ENCODE data around the gene COG5. TPM values are rescaled to one million over a fixed set of nuclear protein-coding genes. Genes with fewer than 3 reads are reported as not detected.
"Not testable (repeated sequence)": the region's sequence is repeated elsewhere in the genome, so short reads cannot be mapped to it uniquely, and the experiment has no call there.

COG5 gene
- total and polyA plus RNA-seq, 5 donors = 18.5 to 59.2 (median 42.2) TPM

- ATAC-seq (no peak), DNase-seq (no peak)
- Histone ChIP-seq H3K27me3 (ENCODE audit: control insufficient read depth, insufficient read depth) (no peaks in the 10 kb centered on the region), H3K9me3 (ENCODE audit: control insufficient read depth, low read length) (no peaks in the 10 kb centered on the region), H3K4me3 (ENCODE audit: low read length) (no peak overlapping the region), H3K4me1 (ENCODE audit: control insufficient read depth, insufficient read depth, low read length) (no peaks in the 10 kb centered on the region), H3K27ac (ENCODE audit: low read length) (no peak overlapping the region)
- 95% methylated on average over 2 of the region's 2 CpGs for WGBS
- intact Hi-C loops (cut with DNase I) = no loop called here
These were observed 295.1 kb downstream of the COG5 start for GRCh38 chr7:107268594-107268993.

DNA sequence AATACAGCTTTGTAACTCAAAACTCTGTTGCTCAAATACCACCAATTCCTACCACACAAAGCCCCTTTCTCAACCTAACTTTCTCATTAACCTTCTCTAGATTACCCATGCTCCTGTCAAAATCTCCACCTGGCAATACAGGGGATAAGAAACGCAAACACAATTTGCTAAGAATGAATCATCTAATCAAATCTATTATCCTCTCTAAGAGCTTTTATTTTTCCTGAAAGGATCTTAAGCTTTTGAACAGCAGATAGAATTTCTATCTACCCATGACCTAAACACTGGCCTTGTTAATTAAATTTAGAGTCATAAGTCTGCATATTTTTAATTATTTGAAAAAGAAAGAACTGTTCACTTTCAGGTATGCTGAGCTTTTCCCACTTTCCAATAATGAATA, 296.6 kb downstream of the COG5 start:
- ATAC-seq (no peak), DNase-seq (no peak)
- no peaks in the 10 kb centered on the region for H3K9me3 ChIP-seq (ENCODE audit: control insufficient read depth, low read length)
- intact Hi-C loops (cut with DNase I) = no loop called here
- 86% methylated on average over 1 of the region's 1 CpG for WGBS
- H3K4me1 ChIP-seq (ENCODE audit: control insufficient read depth, insufficient read depth, low read length) = no peaks in the 10 kb centered on the region
- H3K27ac ChIP-seq (ENCODE audit: low read length) = no peak overlapping the region
- no peaks in the 10 kb centered on the region for H3K27me3 ChIP-seq (ENCODE audit: control insufficient read depth, insufficient read depth)
- no peak overlapping the region for H3K4me3 ChIP-seq (ENCODE audit: low read length)

DNA sequence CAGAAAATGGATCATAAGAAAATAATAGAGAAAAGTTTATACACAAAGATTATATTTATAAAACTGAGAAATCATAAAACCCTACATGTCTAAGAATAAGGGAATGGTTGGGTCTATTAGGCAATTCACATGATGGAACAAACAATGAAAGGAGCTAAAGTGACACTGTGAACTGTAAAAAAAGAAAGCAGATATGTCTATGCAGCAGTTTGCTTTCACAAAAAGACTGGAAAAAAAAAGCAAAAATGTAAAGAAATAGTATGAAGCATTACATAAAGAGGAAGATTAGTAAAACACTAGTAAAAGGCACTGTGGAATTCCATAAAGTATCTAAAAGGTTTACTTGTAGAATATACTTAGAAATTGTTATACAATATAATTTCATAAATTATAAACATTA, 299.0 kb downstream of the COG5 start:
- Histone ChIP-seq H3K4me1 (ENCODE audit: control insufficient read depth, insufficient read depth, low read length) (no peaks in the 10 kb centered on the region), H3K27me3 (ENCODE audit: control insufficient read depth, insufficient read depth) (no peaks in the 10 kb centered on the region), H3K4me3 (ENCODE audit: low read length) (no peak overlapping the region), H3K27ac (ENCODE audit: low read length) (no peak overlapping the region), H3K9me3 (ENCODE audit: control insufficient read depth, low read length) (no peaks in the 10 kb centered on the region)
- DNase-seq = no peak
- no peak for ATAC-seq
- intact Hi-C loops (cut with DNase I) = no loop called here

DNA sequence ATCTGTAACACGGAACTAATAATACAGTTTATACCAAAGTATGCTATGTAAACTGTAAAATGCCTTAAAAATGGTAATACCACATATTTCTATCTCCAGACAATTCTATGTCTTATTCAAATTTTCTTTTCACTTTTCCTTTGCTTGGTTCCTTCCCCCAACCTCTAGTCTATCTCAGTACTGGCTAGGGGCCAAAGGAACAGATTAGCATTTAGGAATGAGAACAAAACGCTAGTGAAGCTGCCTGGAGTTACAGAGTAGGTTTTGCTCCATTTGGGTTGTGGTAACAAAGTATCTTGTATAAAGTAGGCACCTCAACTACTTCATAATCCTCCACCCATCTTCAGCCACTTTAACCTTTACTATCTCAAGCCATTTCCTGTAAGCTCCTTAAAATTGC, 300.9 kb downstream of the COG5 start:
- no peak for DNase-seq
- H3K4me1 ChIP-seq (ENCODE audit: control insufficient read depth, insufficient read depth, low read length) = no peaks in the 10 kb centered on the region
- no peak overlapping the region for H3K27ac ChIP-seq (ENCODE audit: low read length)
- peak; percentile 59 to 76 for ATAC-seq
- 54% methylated on average over 2 of the region's 2 CpGs for WGBS
- H3K27me3 ChIP-seq (ENCODE audit: control insufficient read depth, insufficient read depth) = no peaks in the 10 kb centered on the region
- H3K4me3 ChIP-seq (ENCODE audit: low read length) = no peak overlapping the region
- intact Hi-C loops (cut with DNase I) = no loop called here
- H3K9me3 ChIP-seq (ENCODE audit: control insufficient read depth, low read length) = no peaks in the 10 kb centered on the region

DNA sequence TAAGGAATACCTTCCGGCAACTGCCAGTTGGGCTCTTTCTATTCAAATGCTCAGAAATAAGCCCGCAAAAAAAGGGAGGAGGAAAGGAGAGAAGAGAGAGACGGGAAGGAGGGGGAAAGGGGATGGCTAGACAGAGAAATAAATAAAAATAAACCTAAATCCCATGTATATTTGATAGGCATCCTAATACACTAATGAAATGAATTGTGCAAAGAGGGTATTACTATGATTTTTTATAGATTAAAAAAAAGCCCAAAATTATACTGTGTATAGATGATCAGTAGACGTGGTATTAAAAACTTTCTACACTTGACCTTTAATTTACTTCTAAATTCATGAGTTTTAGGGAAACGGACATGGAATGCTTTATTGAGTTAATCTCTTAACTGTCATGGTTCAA, 305.0 kb downstream of the COG5 start:
- 89% methylated on average over 5 of the region's 5 CpGs for WGBS
- no peak for DNase-seq

GRCh38 chr7:107255602-107256001, 308.1 kb downstream of the COG5 start:
- no peak for ATAC-seq
- WGBS = 96% methylated on average over 4 of the region's 4 CpGs
- intact Hi-C loops (cut with DNase I) = no loop called here

More for the DNA sequence above, 305.0 kb downstream of the COG5 start:
- intact Hi-C loops (cut with DNase I) = no loop called here
- Histone ChIP-seq H3K27ac (ENCODE audit: low read length) (no peak overlapping the region), H3K4me1 (ENCODE audit: control insufficient read depth, insufficient read depth, low read length) (no peaks in the 10 kb centered on the region), H3K9me3 (ENCODE audit: control insufficient read depth, low read length) (no peaks in the 10 kb centered on the region), H3K27me3 (ENCODE audit: control insufficient read depth, insufficient read depth) (no peaks in the 10 kb centered on the region), H3K4me3 (ENCODE audit: low read length) (no peak overlapping the region)
- ATAC-seq = no peak

GRCh38 chr7:107254398-107254985, 309.2 kb downstream of the COG5 start:
- H3K27ac ChIP-seq (ENCODE audit: low read length) = no peak overlapping the region
- intact Hi-C loops (cut with DNase I) = no loop called here
- no peak for DNase-seq
- no peaks in the 10 kb centered on the region for H3K4me1 ChIP-seq (ENCODE audit: control insufficient read depth, insufficient read depth, low read length)
- no peak for ATAC-seq
- H3K4me3 ChIP-seq (ENCODE audit: low read length) = no peak overlapping the region
- WGBS = 89% methylated on average over 5 of the region's 5 CpGs
- no peaks in the 10 kb centered on the region for H3K9me3 ChIP-seq (ENCODE audit: control insufficient read depth, low read length)
- H3K27me3 ChIP-seq (ENCODE audit: control insufficient read depth, insufficient read depth) = no peaks in the 10 kb centered on the region

More at GRCh38 chr7:107255602-107256001, 308.1 kb downstream of the COG5 start:
- H3K9me3 ChIP-seq (ENCODE audit: control insufficient read depth, low read length) = no peaks in the 10 kb centered on the region
- H3K27ac ChIP-seq (ENCODE audit: low read length) = no peak overlapping the region
- no peaks in the 10 kb centered on the region for H3K27me3 ChIP-seq (ENCODE audit: control insufficient read depth, insufficient read depth)
- no peak for DNase-seq
- no peaks in the 10 kb centered on the region for H3K4me1 ChIP-seq (ENCODE audit: control insufficient read depth, insufficient read depth, low read length)
- no peak overlapping the region for H3K4me3 ChIP-seq (ENCODE audit: low read length)

DNA sequence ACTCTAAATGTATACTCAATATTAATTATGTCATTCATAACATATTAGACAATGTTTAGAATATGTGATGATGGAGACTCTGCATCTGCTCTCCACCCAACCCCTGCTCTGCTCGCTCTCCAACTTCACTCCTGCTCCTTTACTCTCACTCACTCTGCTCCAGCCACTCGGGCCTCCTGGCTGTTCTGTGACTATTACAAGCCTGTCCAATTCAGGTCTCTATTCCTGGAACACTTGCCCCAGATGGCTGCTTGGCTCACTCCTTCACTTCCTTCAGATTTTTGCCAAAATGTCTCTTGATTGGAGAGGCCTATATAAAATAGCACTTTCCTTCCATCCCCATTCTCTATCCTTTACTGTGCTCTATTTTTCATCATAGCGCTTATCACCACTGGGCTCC, 310.1 kb downstream of the COG5 start:
- Histone ChIP-seq H3K4me3 (ENCODE audit: low read length) (no peak overlapping the region), H3K27ac (ENCODE audit: low read length) (no peak overlapping the region), H3K4me1 (ENCODE audit: control insufficient read depth, insufficient read depth, low read length) (no peaks in the 10 kb centered on the region), H3K27me3 (ENCODE audit: control insufficient read depth, insufficient read depth) (no peaks in the 10 kb centered on the region), H3K9me3 (ENCODE audit: control insufficient read depth, low read length) (no peaks in the 10 kb centered on the region)
- peak; percentile 62 to 82 for ATAC-seq
- DNase-seq = peak in 2 of 3 donors; percentile 56 to 57
- intact Hi-C loops (cut with DNase I) = no loop called here
- WGBS = 60% methylated on average over 3 of the region's 3 CpGs

GRCh38 chr7:107251963-107252362, 311.8 kb downstream of the COG5 start:
- no peak overlapping the region for H3K4me3 ChIP-seq (ENCODE audit: low read length)
- intact Hi-C loops (cut with DNase I) = no loop called here
- no peaks in the 10 kb centered on the region for H3K27me3 ChIP-seq (ENCODE audit: control insufficient read depth, insufficient read depth)
- no peaks in the 10 kb centered on the region for H3K4me1 ChIP-seq (ENCODE audit: control insufficient read depth, insufficient read depth, low read length)
- DNase-seq (no peak), ATAC-seq (no peak)
- 82% methylated on average over 3 of the region's 3 CpGs for WGBS
- H3K27ac ChIP-seq (ENCODE audit: low read length) = peak overlapping the region; percentile 2
- no peaks in the 10 kb centered on the region for H3K9me3 ChIP-seq (ENCODE audit: control insufficient read depth, low read length)

DNA sequence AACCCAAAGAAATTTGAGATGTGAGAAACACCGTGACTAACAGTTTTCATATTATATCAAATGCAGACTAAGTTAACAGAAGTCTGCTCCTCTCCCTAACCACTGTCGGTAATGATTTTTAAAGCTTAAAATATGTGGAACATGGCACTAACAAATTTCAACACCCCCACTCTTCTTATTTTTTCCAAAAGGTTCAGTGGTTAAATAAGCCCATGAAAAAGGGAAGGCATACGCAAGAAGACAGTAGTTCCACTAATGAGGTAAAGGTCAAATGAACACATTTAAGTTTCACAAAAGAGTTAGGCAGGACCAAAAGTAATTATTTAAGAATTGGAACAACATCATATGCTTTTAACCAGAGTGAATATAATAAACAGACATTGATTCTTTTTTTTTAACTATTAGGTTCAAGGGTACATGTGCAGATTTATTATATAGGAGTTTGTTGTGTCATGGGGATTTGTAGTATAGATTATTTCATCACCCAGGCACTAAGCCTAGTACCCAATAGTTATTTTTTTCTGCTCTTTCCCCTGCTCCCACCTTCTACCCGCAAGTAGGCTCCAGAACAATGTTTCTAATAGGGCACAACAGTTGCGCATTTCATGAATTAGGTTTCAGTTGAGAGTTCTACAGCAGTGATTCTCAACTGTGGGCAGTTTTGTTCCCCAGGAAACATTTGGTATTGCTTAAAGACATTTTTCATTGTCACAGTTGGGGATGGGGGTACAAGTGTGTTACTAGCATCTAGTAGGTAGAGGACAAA, 315.0 kb downstream of the COG5 start:
- H3K27ac ChIP-seq (ENCODE audit: low read length) = no peak overlapping the region
- no peaks in the 10 kb centered on the region for H3K27me3 ChIP-seq (ENCODE audit: control insufficient read depth, insufficient read depth)
- intact Hi-C loops (cut with DNase I) = no loop called here
- H3K9me3 ChIP-seq (ENCODE audit: control insufficient read depth, low read length) = no peaks in the 10 kb centered on the region
- no peak overlapping the region for H3K4me3 ChIP-seq (ENCODE audit: low read length)
- no peaks in the 10 kb centered on the region for H3K4me1 ChIP-seq (ENCODE audit: control insufficient read depth, insufficient read depth, low read length)
- DNase-seq (no peak), ATAC-seq (no peak)
- WGBS = 98% methylated on average over 5 of the region's 5 CpGs

- H3K4me3 ChIP-seq (ENCODE audit: low read length) = not testable (repeated sequence)
- WGBS = 97% methylated on average over 3 of the region's 3 CpGs
These were observed 316.9 kb downstream of the COG5 start for GRCh38 chr7:107246836-107247235.

More at GRCh38 chr7:107246836-107247235, 316.9 kb downstream of the COG5 start:
- DNase-seq; ATAC-seq; H3K27ac ChIP-seq (ENCODE audit: low read length); H3K4me1 ChIP-seq (ENCODE audit: control insufficient read depth, insufficient read depth, low read length); H3K9me3 ChIP-seq (ENCODE audit: control insufficient read depth, low read length); H3K27me3 ChIP-seq (ENCODE audit: control insufficient read depth, insufficient read depth); intact Hi-C loops (cut with DNase I): not testable (repeated sequence)
